ENCODE results near the gene COMMD7. TPM values are rescaled to one million over a fixed set of nuclear protein-coding genes. Genes with fewer than 3 reads are reported as not detected.
"Not testable (repeated sequence)": the region's sequence is repeated elsewhere in the genome, so short reads cannot be mapped to it uniquely, and the experiment has no call there.

COMMD7 gene
- total RNA-seq, 1 donor = 43.4 TPM

- DNase-seq (ENCODE audit: low read depth in 2 of 3, low spot score in 2 of 3) = peak in 2 of 3 donors; percentile 45 to 67
Observed at GRCh38 chr20:32737371-32738223, 5.7 kb downstream of the COMMD7 start.

- DNase-seq (ENCODE audit: low read depth in 2 of 3, low spot score in 2 of 3) = no peak
Observed at GRCh38 chr20:32731882-32732266, 11.4 kb downstream of the COMMD7 start.

- DNase-seq (ENCODE audit: low read depth in 2 of 3, low spot score in 2 of 3) = not testable (repeated sequence)
Observed at GRCh38 chr20:32729334-32729733, 13.9 kb downstream of the COMMD7 start.

GRCh38 chr20:32728435-32728834, 14.8 kb downstream of the COMMD7 start:
- not testable (repeated sequence) for DNase-seq (ENCODE audit: low read depth in 2 of 3, low spot score in 2 of 3)

GRCh38 chr20:32727683-32728082, 15.6 kb downstream of the COMMD7 start:
- no peak for DNase-seq (ENCODE audit: low read depth in 2 of 3, low spot score in 2 of 3)

GRCh38 chr20:32718749-32719348, 24.4 kb downstream of the COMMD7 start:
- DNase-seq (ENCODE audit: low read depth in 2 of 3, low spot score in 2 of 3) = no peak

GRCh38 chr20:32711346-32711745, 31.9 kb downstream of the COMMD7 start:
- DNase-seq (ENCODE audit: low read depth in 2 of 3, low spot score in 2 of 3) = peak in 1 of 3 donors; percentile 22

GRCh38 chr20:32709632-32710121, 33.6 kb downstream of the COMMD7 start:
- no peak for DNase-seq (ENCODE audit: low read depth in 2 of 3, low spot score in 2 of 3)

GRCh38 chr20:32709029-32709631, 34.1 kb downstream of the COMMD7 start:
- not testable (repeated sequence) for DNase-seq (ENCODE audit: low read depth in 2 of 3, low spot score in 2 of 3)

GRCh38 chr20:32707691-32708581, 35.3 kb downstream of the COMMD7 start:
- DNase-seq (ENCODE audit: low read depth in 2 of 3, low spot score in 2 of 3) = no peak

GRCh38 chr20:32706486-32706885, 36.8 kb downstream of the COMMD7 start:
- DNase-seq (ENCODE audit: low read depth in 2 of 3, low spot score in 2 of 3) = no peak

- no peak for DNase-seq (ENCODE audit: low read depth in 2 of 3, low spot score in 2 of 3)
Observed at GRCh38 chr20:32702706-32703425, 40.4 kb downstream of the COMMD7 start.

GRCh38 chr20:32697608-32698007, 45.7 kb downstream of the COMMD7 start:
- no peak for DNase-seq (ENCODE audit: low read depth in 2 of 3, low spot score in 2 of 3)

- no peak for DNase-seq (ENCODE audit: low read depth in 2 of 3, low spot score in 2 of 3)
Observed at GRCh38 chr20:32695089-32695488, 48.2 kb downstream of the COMMD7 start.

GRCh38 chr20:32688966-32689365, 54.3 kb downstream of the COMMD7 start:
- DNase-seq (ENCODE audit: low read depth in 2 of 3, low spot score in 2 of 3) = not testable (repeated sequence)

GRCh38 chr20:32687180-32687532, 56.1 kb downstream of the COMMD7 start:
- DNase-seq (ENCODE audit: low read depth in 2 of 3, low spot score in 2 of 3) = no peak

- no peak for DNase-seq (ENCODE audit: low read depth in 2 of 3, low spot score in 2 of 3)
Observed at GRCh38 chr20:32686530-32687179, 56.6 kb downstream of the COMMD7 start.

- DNase-seq (ENCODE audit: low read depth in 2 of 3, low spot score in 2 of 3) = peak in 2 of 3 donors; percentile 84 to 88
Observed at GRCh38 chr20:32685541-32686529, 57.4 kb downstream of the COMMD7 start.

Data from hematopoietic multipotent progenitor cell (in vitro differentiated cells).